ENCODE measurements around the gene COA1.
"Not testable (repeated sequence)": the region's sequence is repeated elsewhere in the genome, so short reads cannot be mapped to it uniquely, and the experiment has no call there.

Gene COA1

GRCh38 chr7:43637114-43637806 is 92.1 kb downstream of the COA1 start:
- in situ Hi-C loops (cut with MboI; ENCODE audit: low sequenced_read_pairs) = no loop called here

- in situ Hi-C loops (cut with MboI; ENCODE audit: low sequenced_read_pairs) = no loop called here
These were observed 93.2 kb downstream of the COA1 start for GRCh38 chr7:43636093-43636492.

DNA sequence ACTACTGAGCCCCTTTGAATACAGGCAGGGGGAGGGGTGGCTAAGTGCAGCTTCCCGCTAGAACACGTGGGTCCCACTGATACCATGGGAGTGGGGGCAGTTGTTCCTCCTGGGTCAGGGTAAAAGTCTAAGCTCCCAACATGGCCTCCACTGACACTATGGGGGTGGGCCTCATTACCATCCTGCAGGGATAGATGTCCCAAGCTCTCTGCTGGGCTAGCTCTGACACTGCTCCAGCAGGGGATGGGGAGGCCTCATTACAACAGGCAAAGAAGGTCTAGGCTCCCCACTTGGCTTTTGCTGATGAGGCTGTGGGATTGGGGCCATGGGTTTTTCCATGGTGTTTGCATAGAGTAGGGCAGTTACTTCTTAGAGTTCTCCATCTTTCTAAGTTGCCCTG is 94.9 kb downstream of the COA1 start:
- in situ Hi-C loops (cut with MboI; ENCODE audit: low sequenced_read_pairs) = no loop called here

DNA sequence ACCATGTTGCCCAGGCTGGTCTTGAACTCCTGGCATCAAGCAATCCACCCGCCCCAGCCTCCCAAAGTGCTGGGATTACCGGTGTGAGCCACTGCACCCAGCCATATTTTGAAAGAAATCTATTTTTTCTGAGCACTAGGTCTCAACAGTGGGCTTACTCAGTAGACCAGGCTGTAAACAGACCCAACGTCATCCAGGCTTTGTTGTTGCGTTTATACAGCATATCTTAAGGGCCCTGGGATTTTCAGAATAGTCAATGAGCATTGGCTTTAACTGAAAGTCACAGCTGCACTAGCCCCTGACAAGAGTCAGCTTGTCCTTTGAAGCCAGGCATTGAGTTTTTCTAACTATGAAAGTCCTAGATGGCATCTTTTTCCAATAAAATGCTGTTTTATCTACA is 96.6 kb downstream of the COA1 start:
- in situ Hi-C loops (cut with MboI; ENCODE audit: low sequenced_read_pairs) = no loop called here

GRCh38 chr7:43631559-43631958 is 97.8 kb downstream of the COA1 start:
- in situ Hi-C loops (cut with MboI; ENCODE audit: low sequenced_read_pairs) = no loop called here

DNA sequence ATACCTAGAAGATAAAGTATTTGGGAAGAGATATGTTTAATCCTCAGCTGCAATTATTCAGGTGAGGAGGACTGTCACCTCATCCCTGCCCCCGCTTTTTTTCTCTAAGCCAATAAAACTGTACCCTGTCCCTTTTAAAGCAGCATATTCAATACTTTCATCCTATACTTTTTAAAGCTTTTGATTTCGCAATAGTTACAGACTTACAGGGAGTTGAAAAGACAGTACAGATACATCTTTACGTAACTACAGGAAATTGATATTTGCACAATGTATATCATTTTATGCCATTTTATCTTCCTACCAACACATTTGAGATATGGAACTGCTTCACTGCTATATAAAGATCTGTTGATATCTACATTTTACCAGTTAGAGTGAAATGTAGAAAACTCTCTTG is 98.8 kb downstream of the COA1 start:
- in situ Hi-C loops (cut with MboI; ENCODE audit: low sequenced_read_pairs) = no loop called here

DNA sequence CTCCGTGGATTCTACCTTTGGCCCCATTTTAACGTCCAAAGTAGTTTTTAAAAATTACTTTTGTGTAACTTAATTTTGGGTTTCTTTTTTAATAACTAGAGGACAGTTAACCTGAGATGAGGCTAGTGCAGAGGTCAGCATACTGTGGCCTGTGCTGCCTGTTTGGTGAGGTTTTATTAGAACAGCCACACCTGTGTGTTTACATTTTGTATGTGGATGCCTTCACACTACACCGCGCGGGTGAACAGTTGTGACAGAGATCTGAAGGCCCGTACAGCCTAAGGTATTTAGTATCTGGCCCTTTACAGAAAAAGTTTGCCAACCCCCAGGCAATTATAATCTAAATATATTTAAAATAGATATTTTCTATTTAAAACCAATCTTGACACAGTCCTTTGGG is 99.5 kb downstream of the COA1 start:
- in situ Hi-C loops (cut with MboI; ENCODE audit: low sequenced_read_pairs) = no loop called here

DNA sequence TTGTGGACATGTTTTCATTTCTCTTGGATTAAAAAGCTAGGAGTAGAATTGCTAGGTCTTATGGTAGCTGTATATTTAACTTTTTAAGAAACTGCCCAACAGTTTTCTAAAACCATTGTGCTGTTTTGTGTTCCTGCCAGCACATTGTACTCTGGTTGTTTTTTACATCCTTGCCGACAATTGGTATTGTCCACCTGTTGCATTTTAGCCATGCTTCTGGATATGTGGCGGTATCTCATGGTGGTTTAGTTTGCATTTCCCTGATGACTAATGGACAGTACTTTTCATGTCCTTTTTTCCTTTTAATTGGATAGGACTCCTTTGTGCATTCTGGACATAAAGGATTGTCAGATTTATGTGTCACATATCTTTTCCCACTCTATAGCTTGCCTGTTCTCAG is 100.9 kb downstream of the COA1 start:
- in situ Hi-C loops (cut with MboI; ENCODE audit: low sequenced_read_pairs) = no loop called here

- in situ Hi-C loops (cut with MboI; ENCODE audit: low sequenced_read_pairs) = not testable (repeated sequence)
These were observed 101.5 kb downstream of the COA1 start for GRCh38 chr7:43627798-43628197.

DNA sequence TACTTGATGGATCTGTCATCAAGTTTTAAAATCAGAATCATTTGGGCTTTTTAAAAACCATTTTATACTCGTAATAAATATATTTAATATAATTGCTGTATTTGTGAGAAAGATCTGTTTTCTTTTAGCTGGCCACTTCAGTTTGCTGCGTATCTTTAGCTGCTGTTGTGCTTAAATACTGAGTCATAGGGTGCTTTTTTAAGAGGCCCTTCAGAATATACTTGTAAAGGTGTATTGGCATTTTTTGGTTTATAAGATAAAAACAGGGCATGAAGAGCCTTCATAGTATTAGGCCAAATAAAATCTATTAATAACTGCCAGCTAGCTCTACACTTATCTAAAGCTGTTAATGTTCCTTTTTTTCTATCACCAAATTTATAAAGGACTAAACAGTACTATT is 102.6 kb downstream of the COA1 start:
- in situ Hi-C loops (cut with MboI; ENCODE audit: low sequenced_read_pairs) = no loop called here

DNA sequence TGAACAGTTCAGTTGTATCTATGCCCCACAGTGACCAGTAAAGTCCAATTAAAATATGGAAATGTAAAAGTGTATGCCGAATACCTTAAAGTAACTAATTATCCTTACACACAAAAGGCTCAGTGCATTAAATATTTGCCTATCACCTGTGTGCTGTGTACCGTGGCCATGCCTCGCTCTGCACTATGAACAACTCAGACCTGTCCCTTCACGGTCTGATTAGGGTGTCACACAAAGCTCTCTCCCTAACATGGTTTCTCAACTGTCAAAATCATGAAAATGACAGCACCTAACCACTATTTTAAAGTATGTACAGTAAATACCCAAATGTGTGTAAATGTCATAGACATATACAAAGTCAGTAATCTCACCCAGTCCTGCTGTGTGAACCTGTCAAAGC is 103.3 kb downstream of the COA1 start:
- in situ Hi-C loops (cut with MboI; ENCODE audit: low sequenced_read_pairs) = no loop called here

- in situ Hi-C loops (cut with MboI; ENCODE audit: low sequenced_read_pairs) = no loop called here
These were observed 103.9 kb downstream of the COA1 start for GRCh38 chr7:43625453-43625852.

- in situ Hi-C loops (cut with MboI; ENCODE audit: low sequenced_read_pairs) = no loop called here
These were observed 105.2 kb downstream of the COA1 start for GRCh38 chr7:43624156-43624555.

GRCh38 chr7:43621729-43622448 is 107.4 kb downstream of the COA1 start:
- in situ Hi-C loops (cut with MboI; ENCODE audit: low sequenced_read_pairs) = no loop called here

- in situ Hi-C loops (cut with MboI; ENCODE audit: low sequenced_read_pairs) = no loop called here
These were observed 109.9 kb downstream of the COA1 start for GRCh38 chr7:43619213-43620012.

DNA sequence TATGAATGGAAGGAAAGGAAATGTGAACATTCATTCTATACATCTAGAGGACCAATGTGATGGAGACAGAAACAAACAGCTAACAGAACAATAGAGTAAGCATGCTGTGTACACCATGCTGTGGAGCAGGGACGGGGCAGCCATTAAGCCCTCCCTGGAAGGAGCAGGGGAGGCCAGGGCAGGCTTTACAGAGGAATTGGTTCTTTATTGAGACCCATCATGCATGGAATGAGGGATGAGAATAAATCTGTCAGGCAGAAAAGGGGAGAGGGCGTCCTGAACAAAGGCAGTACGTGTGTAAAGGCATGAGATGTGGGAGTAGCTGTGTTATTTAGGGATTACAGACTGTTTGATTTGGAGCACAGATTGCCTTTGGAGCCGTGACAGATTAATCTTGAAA is 111.2 kb downstream of the COA1 start:
- in situ Hi-C loops (cut with MboI; ENCODE audit: low sequenced_read_pairs) = no loop called here

GRCh38 chr7:43616977-43617376 is 112.3 kb downstream of the COA1 start:
- in situ Hi-C loops (cut with MboI; ENCODE audit: low sequenced_read_pairs) = no loop called here

DNA sequence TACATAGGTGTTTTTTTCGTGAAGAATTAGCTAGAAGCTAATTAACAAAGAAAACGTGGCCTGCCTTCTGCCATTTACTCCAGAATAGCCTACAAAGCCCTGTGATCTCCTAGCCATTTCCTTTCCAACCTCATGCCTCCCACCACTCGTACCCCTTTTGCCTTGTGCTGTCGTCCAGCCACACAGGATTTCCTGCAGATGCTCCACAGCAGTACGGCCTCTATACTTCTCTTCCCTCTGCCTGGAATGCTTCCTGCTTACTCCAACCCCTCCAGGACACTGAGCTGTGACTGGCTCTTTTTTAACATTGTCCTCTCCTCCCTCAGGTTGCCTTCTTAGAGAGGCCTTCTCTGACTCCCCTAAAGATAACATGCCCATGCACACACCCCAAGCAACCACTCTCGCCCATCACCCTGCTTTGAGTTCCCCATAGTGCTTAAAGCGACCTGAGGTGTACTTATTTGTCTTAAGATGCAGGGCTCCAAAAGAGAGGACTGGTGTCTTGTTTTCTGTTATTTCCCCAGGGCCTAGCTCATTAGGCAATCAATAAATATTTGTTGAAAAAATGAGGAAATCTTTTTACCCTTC is 113.7 kb downstream of the COA1 start:
- in situ Hi-C loops (cut with MboI; ENCODE audit: low sequenced_read_pairs) = no loop called here

- in situ Hi-C loops (cut with MboI; ENCODE audit: low sequenced_read_pairs) = no loop called here
These were observed 116.4 kb downstream of the COA1 start for GRCh38 chr7:43612599-43613589.

GRCh38 chr7:43612128-43612527 is 117.2 kb downstream of the COA1 start:
- in situ Hi-C loops (cut with MboI; ENCODE audit: low sequenced_read_pairs) = no loop called here
